ENCODE data around the gene PADI3. TPM values are rescaled to one million over a fixed set of nuclear protein-coding genes. Genes with fewer than 3 reads are reported as not detected.
A peak's percentile ranks its signal among the peaks of the same experiment; 100 is the strongest.

PADI3 gene
- polyA plus RNA-seq, 1 donor (not counting 4 experiments of a cell fraction or from before 2014, with no cell fraction given): 6.1 TPM

DNA sequence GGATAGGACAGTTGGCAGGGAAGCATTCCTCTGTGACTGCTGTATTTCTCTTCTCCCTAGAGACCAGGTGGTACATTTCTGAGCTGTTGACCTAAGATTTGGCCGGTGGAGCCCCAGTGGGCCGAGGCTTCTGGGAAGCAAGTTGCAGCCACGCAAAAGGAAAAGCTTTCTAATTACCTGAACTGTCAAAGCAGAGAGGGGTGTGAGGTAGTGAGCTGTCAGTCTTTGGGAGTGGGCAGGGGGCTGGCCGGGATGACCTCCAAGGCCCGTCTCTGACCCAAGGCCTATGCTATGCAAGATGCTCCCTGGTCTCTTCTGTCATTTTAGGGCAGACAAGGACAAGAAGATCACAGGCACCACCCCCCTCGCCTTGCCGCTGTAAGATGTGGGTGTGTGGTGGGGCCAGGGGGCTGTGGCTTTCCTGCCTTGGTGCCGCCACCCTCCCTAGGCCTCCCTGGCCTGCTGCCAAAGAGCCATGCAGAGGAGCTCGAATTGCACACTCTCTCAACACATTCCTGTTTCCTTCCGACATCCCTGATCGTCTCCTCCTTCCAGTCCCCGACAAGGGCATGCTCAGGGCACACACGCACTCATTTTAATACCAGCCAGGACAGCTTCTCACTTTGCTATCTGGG is 36.3 kb upstream of the PADI3 start:
- Histone ChIP-seq H3K36me3 (ENCODE audit: control insufficient read depth in 2 of 2, extremely low read depth in 1 of 2, insufficient read depth in 2 of 2, low read length in 2 of 2) (no peaks in the 10 kb centered on the region), H4K20me1 (ENCODE audit: control insufficient read depth, extremely low read depth, insufficient read depth, low read length) (no peaks in the 10 kb centered on the region), H3K27me3 (ENCODE audit: control insufficient read depth, extremely low read depth, insufficient read depth, low read length) (no peaks in the 10 kb centered on the region), H3K9me1 (ENCODE audit: control insufficient read depth, extremely low read depth, insufficient read depth, low read length) (no peaks in the 10 kb centered on the region), H3K4me1 (ENCODE audit: control insufficient read depth, extremely low read depth, insufficient read depth, low read length) (peaks cover 64% of the 10 kb centered on the region), H3K9me3 (ENCODE audit: control insufficient read depth, low read depth, low read length) (no peaks in the 10 kb centered on the region), H3K4me3 (ENCODE audit: control insufficient read depth in 2 of 3, extremely low read depth in 1 of 3, insufficient read depth in 2 of 3, low read depth in 1 of 3, low read length in 3 of 3) (no peak overlapping the region), H3K27ac (ENCODE audit: control insufficient read depth, insufficient read depth, low read length) (no peak overlapping the region), H2AFZ (ENCODE audit: control insufficient read depth, low read length) (no peak overlapping the region), H3K9ac (ENCODE audit: control insufficient read depth, extremely low read depth, insufficient read depth, low read length) (no peak overlapping the region), H3K79me2 (ENCODE audit: control insufficient read depth, insufficient read depth, low read length) (no peaks in the 10 kb centered on the region), H3K4me2 (ENCODE audit: control insufficient read depth, extremely low read depth, insufficient read depth, low read depth, low read length) (no peak overlapping the region)
- no peak for DNase-seq (ENCODE audit: low read depth, low spot score)
- no peak for TF ChIP-seq CTCF (optimal IDR thresholded peaks at IDR 0.05 in 1 of 3, IDR thresholded peaks at IDR 0.05 in 1 of 3, conservative IDR thresholded peaks at IDR 0.05 in 1 of 3; ENCODE audit: extremely low read depth in 1 of 3, insufficient read depth in 2 of 3, low read length in 3 of 3)
- no peak for TF ChIP-seq EZH2 (IDR thresholded peaks at IDR 0.05; ENCODE audit: low read length)
- no peak for FAIRE-seq
- dilution Hi-C loops (cut with MboI; ENCODE audit: extremely low pct_ligation_motif_present, low sequenced_read_pairs): no loop called here

DNA sequence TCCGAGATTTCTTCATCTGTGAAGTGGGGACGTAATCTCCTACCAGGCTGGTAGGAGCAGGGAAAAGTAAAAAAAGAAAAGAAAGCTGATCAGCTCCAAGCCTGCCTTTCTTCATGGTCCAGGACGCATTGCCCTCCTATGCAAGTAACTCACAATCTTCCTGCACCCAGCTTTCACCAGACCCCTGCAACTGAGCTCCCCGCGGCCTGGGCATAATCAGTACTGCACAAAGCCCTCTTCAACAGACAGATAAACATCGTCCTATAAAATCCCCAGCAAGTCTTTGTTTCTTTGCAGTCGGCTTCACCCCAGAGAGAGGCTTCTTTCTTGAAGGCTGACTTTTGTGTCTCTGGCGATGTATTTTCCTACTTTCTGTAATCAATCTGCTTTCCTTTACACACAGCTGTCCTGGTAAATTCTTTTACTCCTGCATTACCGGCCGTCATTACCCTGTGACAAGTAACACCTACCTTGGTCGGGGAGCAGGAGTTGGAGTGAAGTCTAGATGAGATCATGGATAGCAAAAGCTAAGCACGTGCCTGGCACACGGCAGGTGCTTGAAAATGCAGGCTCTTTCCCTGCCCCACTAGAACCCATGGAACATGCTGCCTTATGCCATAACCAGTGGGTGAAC is 35.6 kb upstream of the PADI3 start:
- Histone ChIP-seq H3K9me3 (ENCODE audit: control insufficient read depth, low read depth, low read length) (no peaks in the 10 kb centered on the region), H3K4me1 (ENCODE audit: control insufficient read depth, extremely low read depth, insufficient read depth, low read length) (peaks cover 58% of the 10 kb centered on the region), H3K4me2 (ENCODE audit: control insufficient read depth, extremely low read depth, insufficient read depth, low read depth, low read length) (no peak overlapping the region), H2AFZ (ENCODE audit: control insufficient read depth, low read length) (no peak overlapping the region), H3K9me1 (ENCODE audit: control insufficient read depth, extremely low read depth, insufficient read depth, low read length) (no peaks in the 10 kb centered on the region), H3K36me3 (ENCODE audit: control insufficient read depth in 2 of 2, extremely low read depth in 1 of 2, insufficient read depth in 2 of 2, low read length in 2 of 2) (no peaks in the 10 kb centered on the region), H3K79me2 (ENCODE audit: control insufficient read depth, insufficient read depth, low read length) (no peaks in the 10 kb centered on the region), H3K27me3 (ENCODE audit: control insufficient read depth, extremely low read depth, insufficient read depth, low read length) (no peaks in the 10 kb centered on the region), H3K27ac (ENCODE audit: control insufficient read depth, insufficient read depth, low read length) (no peak overlapping the region), H4K20me1 (ENCODE audit: control insufficient read depth, extremely low read depth, insufficient read depth, low read length) (no peaks in the 10 kb centered on the region), H3K9ac (ENCODE audit: control insufficient read depth, extremely low read depth, insufficient read depth, low read length) (no peak overlapping the region), H3K4me3 (ENCODE audit: control insufficient read depth in 2 of 3, extremely low read depth in 1 of 3, insufficient read depth in 2 of 3, low read depth in 1 of 3, low read length in 3 of 3) (no peak overlapping the region)
- dilution Hi-C loops (cut with MboI; ENCODE audit: extremely low pct_ligation_motif_present, low sequenced_read_pairs): no loop called here
- DNase-seq (ENCODE audit: low read depth, low spot score): no peak
- TF ChIP-seq CTCF (optimal IDR thresholded peaks at IDR 0.05 in 1 of 3, IDR thresholded peaks at IDR 0.05 in 1 of 3, conservative IDR thresholded peaks at IDR 0.05 in 1 of 3; ENCODE audit: extremely low read depth in 1 of 3, insufficient read depth in 2 of 3, low read length in 3 of 3): no peak
- TF ChIP-seq EZH2 (IDR thresholded peaks at IDR 0.05; ENCODE audit: low read length): no peak
- peak; percentile 39 for FAIRE-seq
